Muscle of leg (tissue), 11 donors: ENCODE data around the gene MFN2. TPM values are rescaled to one million over a fixed set of nuclear protein-coding genes. Genes with fewer than 3 reads are reported as not detected.
A peak's percentile ranks its signal among the peaks of the same experiment; 100 is the strongest.

Experiments
- DNase-seq: peaks from one replicate; pipeline ENCODE4 v3.0.0; 2013
- H3K27ac ChIP-seq: one replicate; pipeline ENCODE4 v1.5.1; 2013; ENCODE audit warnings: mild to moderate bottlenecking, low read length, control low read depth
- H3K27me3 ChIP-seq: one replicate; pipeline ENCODE4 v1.6.1; 2013; ENCODE audit warnings: low read length; ENCODE audit not compliant: control insufficient read depth, insufficient read depth
- H3K36me3 ChIP-seq: one replicate; pipeline ENCODE4 v1.6.1; 2013; ENCODE audit warnings: low read length; ENCODE audit not compliant: control insufficient read depth, insufficient read depth
- H3K4me1 ChIP-seq: one replicate; pipeline ENCODE4 v1.6.1; 2013; ENCODE audit warnings: low read length; ENCODE audit not compliant: control insufficient read depth, insufficient read depth
- H3K4me3 ChIP-seq: one replicate; pipeline ENCODE4 v1.5.1; 2013; ENCODE audit warnings: low read length, control low read depth
- H3K9me3 ChIP-seq: replicated peaks from 2 replicates; pipeline ENCODE4 v1.6.1; 2013; ENCODE audit warnings: low read depth, low read length; ENCODE audit not compliant: control insufficient read depth
- WGBS: methylation state at CpG from one replicate; pipeline ENCODE4 v1.1.5; 2013; ENCODE audit warnings: missing lambda C conversion rate; ENCODE audit not compliant: insufficient coverage; 5-methylcytosine and 5-hydroxymethylcytosine counted together
- polyA plus RNA-seq, 8 donors: library from polyadenylated mRNA; unstranded; fragments of 120-200 nt; gene quantifications; one replicate each; pipeline versions ENCODE4 v1.2.1 to v1.2.3, GENCODE V29; 2013; ENCODE audit warnings: inconsistent platforms in 1 of 8, low replicate concordance in 1 of 8; ENCODE audit not compliant: insufficient read length in 8 of 8, insufficient read depth in 1 of 8
- total RNA-seq: library from RNA; stranded (reverse); fragments of 120-200 nt; gene quantifications from one replicate; pipeline ENCODE4 v1.2.4, GENCODE V29; 2013

The MFN2 gene
- total and polyA plus RNA-seq, 9 donors = 51.9 to 73.4 (median 58.2) TPM

DNA sequence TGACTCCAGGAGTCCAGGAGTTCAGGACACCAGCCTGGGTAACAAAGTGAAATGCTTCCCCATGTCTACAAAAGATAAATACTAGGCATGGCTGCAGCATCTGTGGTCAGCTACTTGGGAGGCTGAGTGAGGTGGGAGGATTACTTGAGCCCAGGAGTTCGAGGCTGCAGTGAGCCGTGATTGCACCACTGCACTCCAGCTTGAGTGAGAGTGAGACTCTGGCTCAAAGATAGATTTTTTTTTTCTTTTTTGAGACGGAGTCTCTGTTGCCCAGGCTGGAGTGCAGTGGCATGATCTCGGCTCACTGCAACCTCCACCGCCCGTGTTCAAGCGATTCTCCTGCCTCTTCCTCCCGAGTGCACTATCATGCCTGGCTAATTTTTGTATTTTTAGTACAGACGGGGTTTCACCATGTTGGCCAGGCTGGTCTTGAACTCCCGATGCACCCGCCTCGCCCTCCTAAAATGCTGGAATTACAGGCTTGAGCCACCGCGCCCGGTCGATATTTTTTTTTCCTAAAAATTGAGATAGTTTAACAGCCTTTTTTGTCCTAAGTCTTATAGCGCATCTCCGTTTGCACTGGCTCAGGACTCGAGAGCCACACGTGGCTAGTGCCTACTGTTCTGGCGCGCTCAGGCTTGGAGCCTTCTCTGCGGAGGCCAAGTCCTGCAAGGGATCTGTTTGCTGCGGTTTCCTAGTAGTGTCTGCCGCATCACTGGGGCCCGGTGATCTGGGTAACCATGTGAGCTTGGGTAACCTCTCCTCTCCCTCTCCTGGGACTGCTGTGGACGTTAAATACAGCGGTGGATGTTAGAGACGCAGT lies 1.0 kb upstream of the MFN2 start:
- peaks cover 40% of the 10 kb centered on the region for H3K36me3 ChIP-seq
- no peaks in the 10 kb centered on the region for H3K9me3 ChIP-seq
- H3K27me3 ChIP-seq = no peaks in the 10 kb centered on the region
- DNase-seq = no peak
- 42% methylated on average over 20 of the region's 29 CpGs for WGBS
- H3K4me1 ChIP-seq = peaks cover 21% of the 10 kb centered on the region
- peak overlapping the region; percentile 90 for H3K27ac ChIP-seq
- peak overlapping the region; percentile 95 for H3K4me3 ChIP-seq

DNA sequence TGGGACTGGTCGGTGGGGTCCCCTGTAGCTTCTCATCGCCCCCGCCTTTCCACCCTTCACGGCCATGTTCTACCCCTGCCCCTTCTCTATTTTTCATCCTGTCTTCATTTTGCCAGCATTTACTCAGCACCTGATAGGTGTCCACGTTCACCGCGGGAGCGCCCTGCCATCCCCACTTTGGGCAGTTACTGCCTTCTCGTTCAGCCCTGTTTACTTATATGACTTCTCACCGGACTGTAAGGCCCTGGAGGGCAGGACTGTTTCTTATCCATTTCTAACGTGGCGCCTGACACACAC lies 380 bp downstream of the MFN2 start:
- no peaks in the 10 kb centered on the region for H3K9me3 ChIP-seq
- no peaks in the 10 kb centered on the region for H3K27me3 ChIP-seq
- DNase-seq = no peak
- H3K36me3 ChIP-seq = peaks cover 37% of the 10 kb centered on the region
- peak overlapping the region; percentile 95 for H3K4me3 ChIP-seq
- 0% methylated on average over 10 of the region's 12 CpGs for WGBS
- H3K27ac ChIP-seq = peak overlapping the region; percentile 90
- peaks cover 21% of the 10 kb centered on the region for H3K4me1 ChIP-seq

DNA sequence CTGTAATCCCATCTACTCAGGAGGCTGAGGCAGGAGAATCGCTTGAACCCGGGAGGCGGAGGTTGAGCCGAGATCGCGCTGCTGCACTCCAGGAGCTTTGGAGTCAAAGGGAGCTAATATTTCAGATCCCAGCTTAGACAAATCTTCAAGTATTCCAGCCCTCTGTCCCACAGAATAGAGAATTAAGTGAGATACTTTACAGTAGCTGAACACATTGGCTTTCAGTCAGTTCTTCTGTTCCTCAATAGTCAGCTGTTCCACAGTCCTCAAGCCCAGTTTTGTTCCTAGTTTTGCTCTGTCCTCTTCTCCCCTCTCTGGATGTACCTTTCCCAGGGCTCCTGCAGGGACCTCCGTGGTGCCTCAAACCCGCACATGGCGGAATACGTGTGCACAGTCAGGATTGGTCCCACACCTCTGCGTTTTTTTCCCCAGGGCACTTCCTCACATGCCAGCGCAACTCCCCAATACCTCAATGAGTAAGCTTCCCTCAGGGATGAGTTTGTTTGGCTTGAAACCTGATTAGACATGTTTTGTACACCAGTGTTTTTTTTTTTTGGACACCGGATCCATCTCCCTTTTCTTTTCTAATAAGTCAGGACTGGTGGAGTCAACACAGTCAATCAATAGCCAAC lies 1.2 kb downstream of the MFN2 start:
- peaks cover 42% of the 10 kb centered on the region for H3K36me3 ChIP-seq
- H3K27ac ChIP-seq = no peak overlapping the region
- DNase-seq = no peak
- 87% methylated on average over 9 of the region's 13 CpGs for WGBS
- no peaks in the 10 kb centered on the region for H3K27me3 ChIP-seq
- no peak overlapping the region for H3K4me3 ChIP-seq
- peaks cover 21% of the 10 kb centered on the region for H3K4me1 ChIP-seq
- H3K9me3 ChIP-seq = no peaks in the 10 kb centered on the region

DNA sequence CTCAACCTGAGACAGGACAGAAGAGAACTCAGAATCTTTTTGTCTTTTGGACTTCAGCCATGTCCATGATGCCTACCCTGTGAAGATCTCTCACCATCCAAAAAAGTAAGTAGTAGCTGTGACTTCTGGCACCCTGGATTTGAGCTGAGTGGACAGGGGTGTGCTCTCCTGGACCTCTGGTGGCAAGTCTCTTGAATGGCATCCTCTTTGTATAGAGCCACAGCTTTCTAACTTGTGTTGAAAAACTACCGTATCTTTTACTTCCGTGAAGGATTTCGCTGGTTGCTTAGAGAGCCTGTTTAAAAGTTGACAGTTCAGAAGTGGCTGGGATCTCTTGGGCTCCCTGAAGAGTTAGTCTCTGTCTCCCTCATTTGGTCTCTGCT lies 1.8 kb downstream of the MFN2 start:
- no peak overlapping the region for H3K27ac ChIP-seq

DNA sequence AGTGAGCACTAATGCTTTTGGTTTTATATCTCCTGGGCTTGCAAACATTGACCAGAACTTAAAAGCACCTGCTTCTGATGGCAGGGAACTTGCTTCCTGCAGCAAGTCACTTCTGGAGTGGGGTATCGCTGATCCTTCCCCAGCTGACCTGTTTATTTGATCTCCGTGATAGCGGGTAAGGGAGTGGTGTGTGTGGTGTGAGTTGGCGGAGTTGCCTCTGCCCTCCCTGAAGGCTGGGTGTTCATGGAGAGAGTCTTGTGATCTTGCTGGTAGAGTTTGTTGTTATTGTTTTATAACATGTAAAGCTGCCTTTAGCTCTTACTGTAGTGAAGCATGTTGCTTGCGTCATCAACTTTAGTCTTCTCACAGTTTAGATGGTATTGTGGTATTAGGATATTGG lies 3.9 kb downstream of the MFN2 start:
- peaks cover 45% of the 10 kb centered on the region for H3K36me3 ChIP-seq
- H3K27ac ChIP-seq = no peak overlapping the region
- no peak overlapping the region for H3K4me3 ChIP-seq
- peaks cover 18% of the 10 kb centered on the region for H3K4me1 ChIP-seq
- WGBS = 95% methylated on average over 3 of the region's 5 CpGs
- no peak for DNase-seq
- H3K27me3 ChIP-seq = no peaks in the 10 kb centered on the region
- H3K9me3 ChIP-seq = no peaks in the 10 kb centered on the region

More for the DNA sequence above, 1.8 kb downstream of the MFN2 start:
- H3K4me1 ChIP-seq = peaks cover 21% of the 10 kb centered on the region
- no peak for DNase-seq
- no peaks in the 10 kb centered on the region for H3K9me3 ChIP-seq
- H3K27me3 ChIP-seq = no peaks in the 10 kb centered on the region
- no peak overlapping the region for H3K4me3 ChIP-seq
- H3K36me3 ChIP-seq = peaks cover 42% of the 10 kb centered on the region
- WGBS = 80% methylated on average over 1 of the region's 3 CpGs

DNA sequence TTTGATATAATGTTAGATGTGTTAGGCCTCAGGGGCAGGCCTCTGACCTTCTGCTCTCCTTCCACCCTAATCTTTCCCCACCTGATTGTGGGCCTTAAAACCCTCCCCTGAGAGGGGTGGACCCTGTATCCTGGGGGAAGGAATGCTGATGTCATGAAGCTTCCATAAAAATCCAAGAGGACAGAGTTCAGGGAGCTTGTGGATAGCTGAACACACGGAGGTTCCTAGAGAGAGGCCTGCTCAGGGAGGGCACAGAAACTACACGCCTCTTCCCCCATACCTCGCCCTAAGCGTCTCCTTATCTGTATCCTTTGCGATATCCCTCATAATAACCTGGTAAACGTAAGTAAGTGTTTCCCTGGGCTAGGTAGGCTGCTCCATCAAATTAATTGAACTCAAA lies 4.3 kb downstream of the MFN2 start:
- peaks cover 50% of the 10 kb centered on the region for H3K36me3 ChIP-seq
- WGBS = no CpG with 5 or more reads among the region's 6 CpGs
- no peaks in the 10 kb centered on the region for H3K27me3 ChIP-seq
- H3K4me3 ChIP-seq = no peak overlapping the region
- no peak overlapping the region for H3K27ac ChIP-seq
- no peak for DNase-seq
- peaks cover 14% of the 10 kb centered on the region for H3K4me1 ChIP-seq
- H3K9me3 ChIP-seq = no peaks in the 10 kb centered on the region

DNA sequence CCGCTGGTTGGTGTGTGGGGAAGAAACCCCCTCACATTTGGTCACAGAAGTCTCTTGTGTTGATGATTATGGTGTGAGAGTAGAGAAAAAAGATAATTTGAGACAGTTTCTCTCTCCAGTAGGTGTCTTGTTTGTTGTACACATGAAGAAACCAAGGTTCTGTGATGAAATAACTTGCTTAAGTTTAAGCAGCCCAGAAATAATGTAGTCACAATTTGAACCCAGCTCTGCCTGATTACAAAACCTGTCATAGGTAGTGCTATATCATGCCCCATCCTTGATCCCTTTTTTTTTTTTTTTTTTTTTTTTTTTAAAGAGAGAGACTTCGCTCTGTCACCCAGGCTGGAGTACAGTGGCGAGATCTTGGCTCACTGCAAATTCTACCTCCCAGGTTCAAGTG lies 4.9 kb downstream of the MFN2 start:
- no peak overlapping the region for H3K27ac ChIP-seq
- H3K9me3 ChIP-seq = no peaks in the 10 kb centered on the region
- 80% methylated on average over 1 of the region's 3 CpGs for WGBS
- no peaks in the 10 kb centered on the region for H3K27me3 ChIP-seq
- peaks cover 10% of the 10 kb centered on the region for H3K4me1 ChIP-seq
- no peak overlapping the region for H3K4me3 ChIP-seq
- no peak for DNase-seq
- H3K36me3 ChIP-seq = peaks cover 55% of the 10 kb centered on the region

DNA sequence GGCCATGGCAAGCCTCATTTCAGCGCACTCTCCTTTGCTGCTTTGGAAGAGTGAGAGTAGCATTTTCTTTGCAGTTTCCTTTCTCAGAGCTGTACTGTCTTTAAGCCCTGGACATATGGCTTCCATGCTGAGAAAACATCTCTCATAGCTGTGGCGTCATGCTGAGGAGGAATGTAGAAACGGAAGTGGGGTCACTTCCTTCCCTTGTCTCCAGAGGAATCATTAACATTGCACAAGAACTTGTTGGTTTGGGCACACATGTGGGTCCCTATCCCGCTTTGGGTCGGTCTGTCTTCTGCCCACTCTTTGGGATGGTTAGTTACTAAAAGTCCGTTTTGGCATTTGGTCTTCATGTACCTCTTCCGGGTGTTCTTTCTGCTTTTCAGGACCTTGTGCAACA lies 5.6 kb downstream of the MFN2 start:
- H3K9me3 ChIP-seq = no peaks in the 10 kb centered on the region
- no peaks in the 10 kb centered on the region for H3K27me3 ChIP-seq
- peaks cover 62% of the 10 kb centered on the region for H3K36me3 ChIP-seq
- no peak overlapping the region for H3K4me3 ChIP-seq
- H3K27ac ChIP-seq = no peak overlapping the region
- no peak for DNase-seq
- peaks cover 11% of the 10 kb centered on the region for H3K4me1 ChIP-seq
- 83% methylated on average over 1 of the region's 7 CpGs for WGBS

DNA sequence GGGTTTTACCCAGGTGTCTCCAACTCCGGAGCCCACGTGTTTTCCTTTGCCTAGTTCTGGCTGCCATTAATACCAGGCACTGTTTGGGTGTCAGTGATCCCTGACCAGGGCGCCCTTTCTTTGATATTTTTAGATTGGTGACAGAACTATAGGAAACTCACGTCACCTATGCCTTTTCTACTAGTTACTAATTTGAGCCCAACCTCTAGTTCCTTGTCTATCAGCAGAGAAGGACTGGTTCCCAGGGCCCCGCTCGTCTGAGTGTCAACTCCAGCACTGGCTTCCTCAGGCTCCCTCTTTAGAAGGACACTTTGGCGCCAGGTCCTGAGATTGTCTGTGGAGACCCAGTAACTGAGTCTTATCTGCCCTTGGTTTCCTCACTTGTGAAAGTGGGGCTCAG lies 9.4 kb downstream of the MFN2 start:
- H3K27me3 ChIP-seq = no peaks in the 10 kb centered on the region
- peaks cover 57% of the 10 kb centered on the region for H3K36me3 ChIP-seq
- no peak overlapping the region for H3K4me3 ChIP-seq
- no peak for DNase-seq
- H3K4me1 ChIP-seq = peaks cover 3% of the 10 kb centered on the region
- no peaks in the 10 kb centered on the region for H3K9me3 ChIP-seq
- no peak overlapping the region for H3K27ac ChIP-seq
- WGBS = 94% methylated on average over 6 of the region's 7 CpGs

DNA sequence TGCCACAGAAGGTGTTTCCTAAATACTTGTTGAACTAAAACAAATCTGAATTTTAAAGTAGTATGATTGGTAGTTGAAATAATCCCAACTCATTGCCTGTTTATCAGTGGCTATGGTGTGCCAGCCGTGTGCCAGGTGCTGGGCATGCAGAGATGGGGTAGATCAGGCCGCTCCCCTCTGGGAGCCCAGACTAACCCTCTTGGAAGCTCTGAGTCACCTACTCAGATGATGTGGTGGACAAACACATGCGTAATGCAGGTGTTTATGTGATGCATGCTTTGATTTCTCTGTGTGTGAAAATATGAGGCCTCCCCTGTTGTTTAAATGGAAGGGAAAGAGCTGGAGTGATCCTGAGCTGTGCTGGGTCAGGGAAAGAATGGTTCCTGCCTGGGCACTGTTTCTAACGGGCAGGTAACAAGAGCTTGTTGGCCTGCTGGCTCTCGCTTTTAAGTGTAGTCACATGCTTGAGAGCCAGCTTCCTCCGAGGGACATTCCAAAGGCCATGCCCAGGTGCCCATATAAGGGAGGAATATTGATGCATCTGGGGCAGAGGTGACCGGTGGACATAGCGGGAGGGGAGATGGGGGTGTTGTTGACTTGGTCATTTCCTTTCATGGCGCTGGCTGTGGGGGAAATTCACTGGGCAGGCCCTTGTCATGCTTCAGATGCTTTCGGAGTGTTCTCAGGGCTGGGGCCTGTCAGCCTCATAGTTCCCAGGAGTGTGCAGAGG lies 10.2 kb downstream of the MFN2 start:
- Histone ChIP-seq H3K9me3 (no peaks in the 10 kb centered on the region), H3K27me3 (no peaks in the 10 kb centered on the region), H3K27ac (peak overlapping the region; percentile 4), H3K4me1 (peaks cover 3% of the 10 kb centered on the region), H3K4me3 (no peak overlapping the region), H3K36me3 (peaks cover 54% of the 10 kb centered on the region)
- DNase-seq = no peak
- WGBS = 95% methylated on average over 9 of the region's 10 CpGs
